GM19043 (cell line): ENCODE results near the gene TAF4.

Source experiments
- ATAC-seq: cut with Tn5 transposase; IDR thresholded peaks from one replicate; pipeline ENCODE4 v1.9.1; 2021; ENCODE audit warnings: low read depth; ENCODE audit not compliant: unreplicated experiment

Gene TAF4

GRCh38 chr20:61968932-61969331 lies 96.7 kb downstream of the TAF4 start:
- ATAC-seq = no peak

DNA sequence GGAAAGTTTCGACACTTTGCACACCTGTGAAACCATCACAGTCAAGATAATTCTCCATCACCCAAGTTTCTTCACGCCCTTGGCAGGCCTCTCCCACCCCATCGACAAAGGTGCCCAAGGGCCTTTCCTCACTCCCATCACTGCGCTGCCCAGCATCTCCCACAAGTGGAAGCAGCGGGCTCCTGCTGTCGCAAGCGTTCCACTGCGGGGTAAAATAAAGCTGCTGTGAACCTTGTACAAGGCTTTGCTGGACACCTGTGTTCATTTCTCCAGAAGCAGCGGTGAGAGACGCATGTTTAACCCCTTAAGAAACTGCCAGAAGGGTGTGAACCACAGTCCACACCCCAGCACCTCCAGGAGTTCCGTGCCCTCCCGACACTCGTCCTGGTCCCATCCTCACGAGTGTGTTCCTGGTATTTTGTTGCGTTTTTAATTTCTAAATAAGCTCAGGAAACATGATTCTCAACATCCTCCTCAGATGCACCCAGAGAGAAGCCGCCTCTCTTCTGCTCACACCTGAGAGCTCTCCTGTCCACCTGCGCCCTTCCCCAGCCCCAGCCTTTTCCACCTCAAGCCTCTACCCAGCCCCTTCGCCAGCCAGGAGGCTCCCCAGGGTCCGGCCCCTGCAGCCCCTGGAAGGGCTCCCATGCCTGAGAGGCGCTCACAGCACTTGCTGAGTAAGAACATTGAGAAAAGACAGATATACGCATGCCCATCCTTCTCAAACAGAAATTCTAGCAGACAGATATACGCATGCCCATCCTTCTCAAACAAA lies 97.5 kb downstream of the TAF4 start:
- ATAC-seq = no peak

GRCh38 chr20:61967300-61967699 lies 98.4 kb downstream of the TAF4 start:
- no peak for ATAC-seq

DNA sequence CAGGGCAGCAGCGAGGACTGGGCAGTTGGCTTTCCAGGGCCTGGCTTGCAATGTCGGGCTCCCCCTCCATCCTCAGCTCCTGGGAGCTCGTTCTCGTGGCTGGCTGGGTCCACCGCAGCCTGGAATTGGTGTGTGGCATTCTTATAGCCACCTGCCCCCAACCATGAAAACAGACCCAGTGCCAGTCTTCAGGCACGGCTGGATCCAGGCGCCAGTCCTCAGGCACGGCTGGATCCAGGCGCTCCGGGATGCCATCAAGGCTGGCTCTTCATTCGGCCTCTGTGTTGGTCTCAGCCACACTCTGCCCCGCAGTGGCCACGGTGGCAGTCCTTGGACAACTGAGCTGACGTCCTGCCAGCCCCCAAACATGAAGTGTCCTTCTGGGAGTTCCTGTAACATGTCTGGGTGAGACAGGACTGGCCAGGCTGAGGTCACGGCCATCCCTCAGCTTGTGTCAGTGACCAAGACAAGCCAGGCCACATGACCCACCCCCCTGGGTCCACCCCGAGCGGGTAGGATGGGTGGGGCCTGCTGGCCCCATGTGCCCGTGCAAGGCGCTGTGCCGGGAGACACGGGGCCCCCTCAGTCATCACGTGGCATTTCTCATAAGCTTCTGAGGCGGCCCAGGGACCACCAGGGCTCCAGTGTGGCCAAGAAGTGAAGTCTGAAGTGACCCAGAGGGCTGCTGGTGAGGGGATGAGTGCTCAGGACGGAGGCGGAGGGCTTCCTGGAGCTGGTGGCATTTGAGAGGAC lies 99.0 kb downstream of the TAF4 start:
- ATAC-seq = no peak

DNA sequence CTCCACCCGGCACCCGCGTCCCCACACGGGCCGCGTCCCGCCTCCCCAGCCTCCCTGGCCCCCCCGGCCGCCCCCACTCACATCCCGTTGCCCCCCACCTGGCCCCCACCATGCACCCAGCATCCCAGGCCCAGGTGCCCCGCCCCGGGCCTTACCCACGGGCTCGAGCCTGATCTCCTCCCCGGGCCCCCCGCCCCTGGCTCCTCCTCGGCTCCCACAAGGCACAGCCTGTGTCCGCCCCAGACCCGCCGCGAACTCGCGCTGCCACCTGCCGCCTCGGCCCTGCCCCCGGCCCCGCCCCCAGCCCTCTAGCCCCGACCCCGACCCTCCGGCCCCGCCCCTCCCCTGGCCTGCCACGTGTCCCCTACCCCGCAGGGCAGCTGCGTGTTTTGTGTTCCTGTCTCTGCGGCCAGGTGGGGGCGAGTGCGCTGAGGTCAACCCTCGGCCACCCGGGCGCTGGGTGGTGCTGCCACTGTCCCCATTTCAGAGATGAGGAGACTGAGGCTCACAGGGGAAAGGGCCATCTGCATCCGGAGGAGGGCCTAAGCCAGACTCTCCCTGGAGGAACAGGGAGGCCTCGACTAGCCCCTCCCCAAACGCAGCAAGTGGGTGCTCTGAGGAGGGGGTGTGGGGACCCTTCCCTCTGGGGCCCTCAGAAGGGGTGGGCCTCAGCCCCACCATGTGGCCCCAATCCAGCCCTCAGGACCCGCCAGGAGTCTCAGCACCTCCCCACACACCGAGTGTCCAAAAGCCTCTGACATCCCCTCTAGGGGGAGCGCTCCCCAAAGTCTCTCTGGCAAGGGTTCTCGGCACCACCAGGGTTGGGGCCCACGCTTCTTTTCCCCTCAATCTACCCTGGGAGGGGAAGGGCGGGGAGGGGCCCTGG lies 99.8 kb downstream of the TAF4 start:
- no peak for ATAC-seq

DNA sequence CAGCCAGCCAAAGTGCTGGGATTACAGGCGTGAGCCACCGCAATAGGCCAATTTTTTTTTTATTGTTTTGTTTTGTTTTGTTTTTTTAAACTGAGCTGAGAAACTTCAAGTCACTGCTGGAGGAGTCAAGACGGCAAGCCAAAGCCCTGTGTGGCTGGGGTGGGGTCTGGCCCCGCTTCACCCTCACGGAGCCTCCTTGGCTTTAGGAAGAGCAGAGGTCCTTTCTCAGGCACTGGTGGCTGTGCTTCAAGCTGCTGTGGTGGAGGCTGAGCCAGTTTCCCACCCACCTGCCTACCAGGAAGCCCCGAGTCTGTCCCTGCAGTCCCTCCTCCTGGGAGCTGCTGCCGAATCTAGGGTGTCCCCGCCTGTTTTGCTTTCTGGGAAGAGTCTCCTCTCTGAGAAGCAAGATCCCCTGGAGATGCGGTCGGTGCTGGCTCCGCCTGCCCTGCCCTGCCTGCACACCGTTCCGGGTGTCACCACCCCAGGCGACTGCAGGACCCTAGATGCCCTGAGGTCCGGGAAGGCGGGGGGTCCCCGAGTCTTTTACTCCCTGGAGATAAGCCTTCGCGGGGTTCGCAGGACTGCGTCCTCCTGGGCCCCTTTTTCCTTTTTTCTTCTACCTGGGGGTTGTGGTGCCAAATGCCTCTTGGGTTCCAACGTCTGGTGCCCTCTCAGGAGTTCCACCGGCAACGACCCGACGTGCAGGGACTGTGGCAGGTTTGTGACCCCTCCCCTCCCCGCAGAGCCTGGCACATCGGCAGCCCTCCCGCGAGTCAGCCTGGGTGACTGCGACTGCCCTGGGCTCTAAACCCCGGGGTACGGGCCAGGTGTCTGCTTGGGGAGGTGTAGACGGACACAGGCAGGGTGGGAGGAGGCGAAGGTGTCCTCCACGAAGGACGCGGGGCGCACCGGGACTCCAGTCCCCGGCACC lies 100.7 kb downstream of the TAF4 start:
- no peak for ATAC-seq

GRCh38 chr20:61963885-61964674 lies 101.6 kb downstream of the TAF4 start:
- no peak for ATAC-seq

DNA sequence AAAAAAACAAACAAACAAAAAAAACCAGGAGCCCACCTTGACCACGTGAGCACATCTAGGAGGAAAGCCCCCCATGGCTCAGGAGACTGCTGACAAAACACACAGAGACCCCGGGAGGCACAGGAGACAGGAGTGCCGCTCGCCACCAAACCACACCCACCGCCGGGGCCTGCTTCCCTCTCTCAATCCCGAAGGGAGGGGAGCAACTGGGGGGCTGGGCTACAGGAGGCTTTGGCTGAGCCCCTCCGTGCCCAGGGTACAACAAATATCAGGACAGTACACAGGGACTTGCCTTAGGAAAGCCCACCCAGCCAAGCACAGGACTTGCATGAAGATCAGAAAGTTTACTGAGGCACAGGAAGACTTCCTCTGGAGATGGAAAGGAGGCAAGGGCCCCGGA lies 102.5 kb downstream of the TAF4 start:
- ATAC-seq = no peak

GRCh38 chr20:61960836-61961235 lies 104.8 kb downstream of the TAF4 start:
- ATAC-seq = no peak

DNA sequence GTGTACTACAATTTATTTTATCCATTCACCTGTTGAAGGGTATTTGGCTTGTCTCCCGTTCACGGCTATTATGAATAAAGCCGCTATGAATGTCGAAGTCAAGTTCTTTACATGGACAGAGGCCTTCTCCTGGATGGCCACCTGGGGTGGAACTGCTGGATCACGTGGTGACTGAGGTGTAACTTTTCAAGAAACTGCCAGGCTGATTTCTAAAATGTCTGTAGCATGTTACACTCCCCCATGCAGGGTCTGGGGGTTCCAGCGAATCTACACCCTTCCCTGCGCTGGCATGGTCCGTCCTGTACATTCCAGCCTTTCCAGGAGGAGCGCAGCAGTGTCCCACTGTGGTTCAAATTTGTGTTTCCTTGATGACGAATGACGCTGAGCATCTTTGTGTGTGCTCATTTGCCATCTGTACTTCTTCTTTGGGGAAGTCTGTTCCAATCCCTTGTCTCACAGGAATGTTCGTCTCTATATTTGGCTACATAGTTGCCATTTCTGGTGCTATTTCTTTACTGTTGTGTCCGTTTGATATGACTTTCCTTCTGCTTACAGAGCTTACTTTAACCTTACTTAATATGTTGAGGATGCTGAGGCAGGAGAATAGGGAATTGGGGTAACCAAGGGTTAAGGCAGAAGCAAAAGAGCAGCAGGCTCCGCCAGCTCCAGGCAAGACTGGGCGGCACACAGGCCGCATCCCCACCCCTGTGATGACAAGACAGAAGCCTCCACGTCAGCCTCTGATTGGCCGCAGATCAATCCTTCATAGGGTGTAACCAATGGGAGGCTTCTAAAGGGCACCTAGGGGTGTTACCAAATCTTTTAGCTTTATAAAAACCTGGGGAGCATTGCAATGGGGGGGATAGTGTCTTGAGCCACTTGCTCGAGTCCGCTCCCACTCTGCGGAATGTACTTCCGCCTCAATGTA lies 106.6 kb downstream of the TAF4 start:
- ATAC-seq = no peak

DNA sequence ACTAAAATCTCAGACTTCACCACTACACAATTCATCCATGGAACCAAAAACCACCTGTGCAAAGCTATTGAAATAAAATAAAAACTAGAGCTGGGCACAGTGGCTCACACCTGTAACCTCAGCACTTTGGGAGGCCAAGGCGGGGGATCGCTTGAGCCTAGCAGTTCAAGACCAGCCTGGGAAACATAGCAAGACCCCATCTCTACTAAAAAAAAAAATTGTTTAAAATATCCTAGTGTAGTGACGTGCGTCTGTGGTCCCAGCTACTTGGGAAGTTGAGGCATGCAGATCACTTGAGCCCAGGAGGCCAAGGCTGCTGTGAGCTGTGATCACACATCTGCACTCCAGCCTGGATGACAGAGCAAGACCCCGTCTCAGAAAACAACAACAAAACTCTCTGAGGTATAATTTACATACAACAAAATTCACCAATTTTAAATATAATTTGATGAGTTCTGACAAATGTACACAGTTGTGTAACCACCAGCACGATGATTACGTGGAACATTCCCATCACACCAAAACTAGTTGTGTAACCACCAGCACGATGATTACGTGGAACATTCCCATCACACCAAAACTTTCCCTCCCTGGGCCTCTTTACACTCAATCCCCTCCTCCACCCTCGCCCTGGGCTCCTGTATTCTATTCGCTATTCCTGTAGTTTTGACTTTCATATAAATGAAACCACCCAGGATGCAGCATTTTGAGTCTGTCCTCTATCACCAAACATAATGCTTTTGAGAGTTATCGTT lies 107.5 kb downstream of the TAF4 start:
- no peak for ATAC-seq

DNA sequence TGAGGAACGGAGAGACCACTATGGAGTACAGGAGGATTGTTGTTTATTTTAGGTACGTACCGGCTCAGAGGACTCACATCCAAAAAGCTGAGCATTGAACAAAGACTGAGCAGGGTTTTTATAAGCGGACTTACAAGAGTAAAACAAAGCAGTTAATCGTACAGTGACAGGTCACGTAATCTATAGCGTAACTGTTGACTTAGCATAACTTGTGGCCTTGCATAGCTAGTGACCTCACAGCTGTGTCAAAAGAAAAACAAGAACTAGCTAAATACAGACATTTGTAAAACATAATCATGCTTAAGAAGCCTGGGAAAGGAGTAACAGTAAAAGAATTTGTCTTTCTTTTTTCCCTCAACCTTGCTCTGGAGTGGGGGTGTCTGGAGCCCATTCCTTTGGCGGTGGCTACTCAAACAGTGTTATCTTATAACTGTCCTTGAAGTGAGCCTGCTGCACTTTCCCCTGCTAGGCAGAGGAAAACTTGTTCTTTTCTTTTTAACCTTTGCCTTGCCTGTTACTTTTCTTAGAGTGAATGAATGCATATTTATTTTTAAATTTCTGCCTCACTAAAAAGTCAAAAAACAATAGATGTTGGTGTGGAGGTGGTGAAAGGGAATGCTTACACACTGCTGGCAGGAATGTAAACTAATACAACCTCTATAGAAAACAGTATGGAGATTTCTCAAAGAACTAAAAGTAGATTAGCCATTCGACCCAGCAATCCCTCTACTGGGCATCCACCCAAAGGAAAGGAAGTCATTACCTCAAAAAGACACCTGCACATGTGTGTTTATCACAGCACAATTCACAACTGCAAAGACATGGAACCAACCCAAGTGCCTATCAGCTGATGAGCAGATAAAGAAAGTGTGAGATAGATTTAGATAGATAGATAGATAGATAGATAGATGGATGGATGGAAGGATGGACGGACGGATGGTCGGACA lies 109.0 kb downstream of the TAF4 start:
- no peak for ATAC-seq

DNA sequence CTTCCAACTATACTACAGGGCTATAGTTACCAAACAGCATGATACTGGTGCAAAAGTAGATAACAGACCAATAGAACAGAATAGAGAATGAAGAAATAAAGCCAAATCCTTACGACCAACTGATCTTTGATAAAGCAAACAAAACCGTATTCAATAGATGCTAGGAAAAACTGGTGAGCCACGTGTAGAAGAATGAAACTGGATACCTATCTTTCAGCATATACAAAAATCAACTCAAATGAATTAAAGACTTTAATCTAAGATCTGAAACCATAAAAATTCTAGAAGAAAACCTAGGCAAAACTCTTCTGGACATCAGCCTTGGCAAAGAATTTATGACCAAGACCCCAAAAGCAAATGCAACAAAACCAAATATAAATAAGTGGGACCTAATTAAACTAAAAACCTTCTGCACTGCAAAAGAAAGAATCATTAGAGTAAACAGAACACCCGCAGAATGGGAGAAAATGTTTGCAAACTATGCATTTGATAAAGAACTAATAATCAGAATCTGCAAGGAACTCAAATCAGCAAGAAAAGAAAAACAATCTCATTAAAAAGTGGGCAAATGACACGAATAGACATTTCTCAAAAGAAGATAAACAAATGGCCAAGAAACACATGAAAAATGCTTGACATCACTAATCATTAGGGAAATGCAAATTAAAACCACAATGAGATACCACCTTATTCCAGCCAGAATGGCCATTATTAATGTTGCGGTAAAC lies 109.8 kb downstream of the TAF4 start:
- no peak for ATAC-seq

GRCh38 chr20:61954276-61955021 lies 111.2 kb downstream of the TAF4 start:
- no peak for ATAC-seq
